Stimulated activated naive CD8-positive, alpha-beta T cell treated with anti-CD3 and anti-CD28 coated beads, Interleukin-15, Interleukin-2, amounts not matched to agents 100 ng/mL and 50 ng/mL, for 24 hours (primary cell): ENCODE data around the gene TBL1XR1.
A peak's percentile ranks its signal among the peaks of the same experiment; 100 is the strongest.

Experiments used
- H3K27ac Mint-ChIP-seq: one replicate; pipeline ENCODE4 v1.8.0; 2021; ENCODE audit warnings: mild to moderate bottlenecking, mixed read lengths
- H3K27me3 Mint-ChIP-seq: one replicate; pipeline ENCODE4 v1.8.0; 2021; ENCODE audit warnings: mixed read lengths
- H3K36me3 Mint-ChIP-seq: one replicate; pipeline ENCODE4 v1.8.0; 2021; ENCODE audit warnings: low read depth, mixed read lengths
- H3K4me1 Mint-ChIP-seq: one replicate; pipeline ENCODE4 v1.8.0; 2021; ENCODE audit warnings: low read depth, mixed read lengths
- H3K4me3 Mint-ChIP-seq: one replicate; pipeline ENCODE4 v1.8.0; 2021; ENCODE audit warnings: mild to moderate bottlenecking, mixed read lengths
- H3K9me3 Mint-ChIP-seq: one replicate; pipeline ENCODE4 v1.8.0; 2021; ENCODE audit warnings: mixed read lengths

The TBL1XR1 gene

GRCh38 chr3:177131927-177132636, 65.2 kb downstream of the TBL1XR1 start:
- H3K4me1 Mint-ChIP-seq, result peaks cover 62% of the 10 kb centered on the region
- peak overlapping the region; percentile 22 for H3K27ac Mint-ChIP-seq
- H3K9me3 Mint-ChIP-seq, result peaks cover 3% of the 10 kb centered on the region
- H3K36me3 Mint-ChIP-seq, result peaks cover 70% of the 10 kb centered on the region
- H3K27me3 Mint-ChIP-seq, result no peaks in the 10 kb centered on the region
- no peak overlapping the region for H3K4me3 Mint-ChIP-seq

- Mint-ChIP-seq H3K9me3 (peaks cover 3% of the 10 kb centered on the region), H3K4me3 (no peak overlapping the region), H3K27me3 (no peaks in the 10 kb centered on the region), H3K4me1 (peaks cover 72% of the 10 kb centered on the region), H3K36me3 (peaks cover 69% of the 10 kb centered on the region), H3K27ac (no peak overlapping the region)
These were observed 70.3 kb downstream of the TBL1XR1 start for GRCh38 chr3:177127008-177127407.

- Mint-ChIP-seq H3K9me3 (peaks cover 3% of the 10 kb centered on the region), H3K4me3 (no peak overlapping the region), H3K27ac (no peak overlapping the region), H3K4me1 (peaks cover 73% of the 10 kb centered on the region), H3K27me3 (no peaks in the 10 kb centered on the region), H3K36me3 (peaks cover 62% of the 10 kb centered on the region)
These were observed 71.1 kb downstream of the TBL1XR1 start for GRCh38 chr3:177126015-177126773.

GRCh38 chr3:177124882-177125281, 72.4 kb downstream of the TBL1XR1 start:
- no peaks in the 10 kb centered on the region for H3K27me3 Mint-ChIP-seq
- H3K4me3 Mint-ChIP-seq, result peak overlapping the region; percentile 9
- H3K4me1 Mint-ChIP-seq, result peaks cover 83% of the 10 kb centered on the region
- peaks cover 53% of the 10 kb centered on the region for H3K36me3 Mint-ChIP-seq
- H3K27ac Mint-ChIP-seq, result peak overlapping the region; percentile 3
- peaks cover 3% of the 10 kb centered on the region for H3K9me3 Mint-ChIP-seq

- Mint-ChIP-seq H3K4me3 (peak overlapping the region; percentile 27), H3K27ac (peak overlapping the region; percentile 83), H3K27me3 (no peaks in the 10 kb centered on the region), H3K4me1 (peaks cover 92% of the 10 kb centered on the region), H3K9me3 (peaks cover 3% of the 10 kb centered on the region), H3K36me3 (peaks cover 48% of the 10 kb centered on the region)
These were observed 73.5 kb downstream of the TBL1XR1 start for GRCh38 chr3:177123822-177124221.

- Mint-ChIP-seq H3K9me3 (peaks cover 3% of the 10 kb centered on the region), H3K4me3 (no peak overlapping the region), H3K27ac (peak overlapping the region; percentile 19), H3K36me3 (peaks cover 42% of the 10 kb centered on the region), H3K27me3 (no peaks in the 10 kb centered on the region), H3K4me1 (peaks cover 95% of the 10 kb centered on the region)
These were observed 75.0 kb downstream of the TBL1XR1 start for GRCh38 chr3:177122183-177122856.

GRCh38 chr3:177119829-177120228, 77.5 kb downstream of the TBL1XR1 start:
- Mint-ChIP-seq H3K27me3 (no peaks in the 10 kb centered on the region), H3K36me3 (peaks cover 45% of the 10 kb centered on the region), H3K9me3 (peaks cover 7% of the 10 kb centered on the region), H3K4me1 (peaks cover 87% of the 10 kb centered on the region), H3K27ac (no peak overlapping the region), H3K4me3 (no peak overlapping the region)

GRCh38 chr3:177114253-177114652, 83.0 kb downstream of the TBL1XR1 start:
- Mint-ChIP-seq H3K27ac (no peak overlapping the region), H3K9me3 (peaks cover 3% of the 10 kb centered on the region), H3K4me1 (peaks cover 76% of the 10 kb centered on the region), H3K27me3 (no peaks in the 10 kb centered on the region), H3K4me3 (no peak overlapping the region), H3K36me3 (peaks cover 26% of the 10 kb centered on the region)

GRCh38 chr3:177111541-177111949, 85.7 kb downstream of the TBL1XR1 start:
- Mint-ChIP-seq H3K4me3 (no peak overlapping the region), H3K4me1 (peaks cover 75% of the 10 kb centered on the region), H3K27me3 (no peaks in the 10 kb centered on the region), H3K9me3 (peaks cover 3% of the 10 kb centered on the region), H3K27ac (peak overlapping the region; percentile 77), H3K36me3 (peaks cover 17% of the 10 kb centered on the region)

GRCh38 chr3:177110895-177111294, 86.4 kb downstream of the TBL1XR1 start:
- no peaks in the 10 kb centered on the region for H3K9me3 Mint-ChIP-seq
- no peaks in the 10 kb centered on the region for H3K27me3 Mint-ChIP-seq
- peaks cover 77% of the 10 kb centered on the region for H3K4me1 Mint-ChIP-seq
- H3K36me3 Mint-ChIP-seq, result peaks cover 11% of the 10 kb centered on the region
- H3K4me3 Mint-ChIP-seq, result no peak overlapping the region
- peak overlapping the region; percentile 24 for H3K27ac Mint-ChIP-seq

- Mint-ChIP-seq H3K27ac (peak overlapping the region; percentile 39), H3K27me3 (no peaks in the 10 kb centered on the region), H3K4me3 (no peak overlapping the region), H3K36me3 (peaks cover 8% of the 10 kb centered on the region), H3K9me3 (no peaks in the 10 kb centered on the region), H3K4me1 (peaks cover 79% of the 10 kb centered on the region)
These were observed 86.9 kb downstream of the TBL1XR1 start for GRCh38 chr3:177110386-177110785.

GRCh38 chr3:177109688-177110330, 87.5 kb downstream of the TBL1XR1 start:
- Mint-ChIP-seq H3K4me3 (no peak overlapping the region), H3K36me3 (peaks cover 7% of the 10 kb centered on the region), H3K27me3 (no peaks in the 10 kb centered on the region), H3K9me3 (no peaks in the 10 kb centered on the region), H3K27ac (peak overlapping the region; percentile 2), H3K4me1 (peaks cover 81% of the 10 kb centered on the region)

GRCh38 chr3:177108648-177109047, 88.6 kb downstream of the TBL1XR1 start:
- no peak overlapping the region for H3K4me3 Mint-ChIP-seq
- H3K27ac Mint-ChIP-seq, result no peak overlapping the region
- H3K9me3 Mint-ChIP-seq, result no peaks in the 10 kb centered on the region
- H3K36me3 Mint-ChIP-seq, result peaks cover 7% of the 10 kb centered on the region
- no peaks in the 10 kb centered on the region for H3K27me3 Mint-ChIP-seq
- H3K4me1 Mint-ChIP-seq, result peaks cover 88% of the 10 kb centered on the region

GRCh38 chr3:177107461-177108239, 89.6 kb downstream of the TBL1XR1 start:
- no peak overlapping the region for H3K4me3 Mint-ChIP-seq
- H3K36me3 Mint-ChIP-seq, result peaks cover 2% of the 10 kb centered on the region
- H3K9me3 Mint-ChIP-seq, result no peaks in the 10 kb centered on the region
- peaks cover 81% of the 10 kb centered on the region for H3K4me1 Mint-ChIP-seq
- no peaks in the 10 kb centered on the region for H3K27me3 Mint-ChIP-seq
- no peak overlapping the region for H3K27ac Mint-ChIP-seq
